Measurements from ENCODE around the gene CWC15.

The CWC15 gene

GRCh38 chr11:95003716-95004115 is 30.4 kb upstream of the CWC15 start:
- POLR2A ChIA-PET = no interaction called here
- CTCF ChIA-PET = interaction anchor here (1.0 kb wide), 1 partner anchor 42 kb away, joined by 3 read pairs; no protein-coding TSS in a partner anchor
- no peak for DNase-seq (ENCODE audit: extremely low spot score)
- no peak for TF ChIP-seq CTCF (IDR thresholded peaks at IDR 0.05; ENCODE audit: control extremely low read depth, extremely low read depth, low read depth, missing control alignments)

- TF ChIP-seq CTCF (IDR thresholded peaks at IDR 0.05; ENCODE audit: control extremely low read depth, extremely low read depth, low read depth, missing control alignments) = no peak
- DNase-seq (ENCODE audit: extremely low spot score) = no peak
- CTCF ChIA-PET = interaction anchor here (1.3 kb wide), 1 partner anchor 20 kb away, joined by 3 read pairs; no protein-coding TSS in a partner anchor
- POLR2A ChIA-PET = no interaction called here
These were observed 24.9 kb upstream of the CWC15 start for GRCh38 chr11:94998285-94998684.

DNA sequence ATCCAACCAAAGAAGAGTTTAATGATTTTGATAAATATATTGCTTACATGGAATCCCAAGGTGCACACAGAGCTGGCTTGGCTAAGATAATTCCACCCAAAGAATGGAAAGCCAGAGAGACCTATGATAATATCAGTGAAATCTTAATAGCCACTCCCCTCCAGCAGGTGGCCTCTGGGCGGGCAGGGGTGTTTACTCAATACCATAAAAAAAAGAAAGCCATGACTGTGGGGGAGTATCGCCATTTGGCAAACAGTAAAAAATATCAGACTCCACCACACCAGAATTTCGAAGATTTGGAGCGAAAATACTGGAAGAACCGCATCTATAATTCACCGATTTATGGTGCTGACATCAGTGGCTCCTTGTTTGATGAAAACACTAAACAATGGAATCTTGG is 24.1 kb upstream of the CWC15 start:
- ChIA-PET CTCF (interaction anchor here (1.3 kb wide), 1 partner anchor 21 kb away, joined by 3 read pairs; no protein-coding TSS in a partner anchor), POLR2A (no interaction called here)
- no peak for DNase-seq (ENCODE audit: extremely low spot score)
- no peak for TF ChIP-seq CTCF (IDR thresholded peaks at IDR 0.05; ENCODE audit: control extremely low read depth, extremely low read depth, low read depth, missing control alignments)

- ChIA-PET POLR2A (no interaction called here), CTCF (no interaction called here)
- no peak for DNase-seq (ENCODE audit: extremely low spot score)
- no peak for TF ChIP-seq CTCF (IDR thresholded peaks at IDR 0.05; ENCODE audit: control extremely low read depth, extremely low read depth, low read depth, missing control alignments)
These were observed 20.1 kb upstream of the CWC15 start for GRCh38 chr11:94993400-94993943.

DNA sequence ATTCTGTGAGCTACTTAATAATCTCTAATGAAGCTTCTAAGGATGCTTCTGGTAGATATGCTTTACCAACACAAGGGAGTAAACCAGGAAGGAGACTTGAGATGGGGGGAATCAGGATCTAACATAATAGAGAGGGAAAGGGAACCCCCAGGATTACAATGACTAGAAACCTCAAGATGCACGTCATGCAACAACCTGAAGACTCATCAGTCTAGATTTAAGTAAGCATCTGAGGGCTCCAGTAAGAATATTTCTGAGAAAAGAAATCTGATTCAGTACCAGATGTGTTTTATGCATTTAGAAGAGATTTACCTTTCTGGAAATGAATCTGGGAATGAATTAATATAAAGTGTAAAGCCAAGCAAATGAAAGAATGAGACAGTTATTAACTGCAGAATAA is 15.4 kb upstream of the CWC15 start:
- no peak for DNase-seq (ENCODE audit: extremely low spot score)
- ChIA-PET CTCF (interaction anchor here (1.5 kb wide), 1 partner anchor 24 kb away, joined by 3 read pairs; no protein-coding TSS in a partner anchor), POLR2A (no interaction called here)
- TF ChIP-seq CTCF (IDR thresholded peaks at IDR 0.05; ENCODE audit: control extremely low read depth, extremely low read depth, low read depth, missing control alignments) = no peak

DNA sequence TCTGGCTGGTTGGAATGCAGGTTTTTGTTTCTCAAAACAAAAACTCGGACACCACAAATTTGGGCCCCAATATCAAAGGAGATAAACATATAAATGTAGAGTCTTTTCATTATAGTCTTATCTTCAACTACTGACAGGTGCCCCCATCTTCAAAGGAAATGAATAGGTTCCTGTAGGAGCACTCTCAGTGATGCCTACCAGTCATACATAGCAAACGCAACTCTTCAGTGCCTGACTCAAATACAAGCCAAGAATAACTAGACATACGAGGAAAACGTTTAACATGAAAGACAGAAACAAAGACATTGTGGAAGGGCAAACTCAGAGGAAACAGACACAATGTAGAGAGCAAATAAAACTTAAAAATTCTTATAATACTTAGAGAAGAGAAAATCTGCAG is 14.0 kb upstream of the CWC15 start:
- no peak for DNase-seq (ENCODE audit: extremely low spot score)
- ChIA-PET POLR2A (no interaction called here), CTCF (no interaction called here)
- TF ChIP-seq CTCF (IDR thresholded peaks at IDR 0.05; ENCODE audit: control extremely low read depth, extremely low read depth, low read depth, missing control alignments) = no peak
